ENCODE data around the gene ZNF555.

DNA sequence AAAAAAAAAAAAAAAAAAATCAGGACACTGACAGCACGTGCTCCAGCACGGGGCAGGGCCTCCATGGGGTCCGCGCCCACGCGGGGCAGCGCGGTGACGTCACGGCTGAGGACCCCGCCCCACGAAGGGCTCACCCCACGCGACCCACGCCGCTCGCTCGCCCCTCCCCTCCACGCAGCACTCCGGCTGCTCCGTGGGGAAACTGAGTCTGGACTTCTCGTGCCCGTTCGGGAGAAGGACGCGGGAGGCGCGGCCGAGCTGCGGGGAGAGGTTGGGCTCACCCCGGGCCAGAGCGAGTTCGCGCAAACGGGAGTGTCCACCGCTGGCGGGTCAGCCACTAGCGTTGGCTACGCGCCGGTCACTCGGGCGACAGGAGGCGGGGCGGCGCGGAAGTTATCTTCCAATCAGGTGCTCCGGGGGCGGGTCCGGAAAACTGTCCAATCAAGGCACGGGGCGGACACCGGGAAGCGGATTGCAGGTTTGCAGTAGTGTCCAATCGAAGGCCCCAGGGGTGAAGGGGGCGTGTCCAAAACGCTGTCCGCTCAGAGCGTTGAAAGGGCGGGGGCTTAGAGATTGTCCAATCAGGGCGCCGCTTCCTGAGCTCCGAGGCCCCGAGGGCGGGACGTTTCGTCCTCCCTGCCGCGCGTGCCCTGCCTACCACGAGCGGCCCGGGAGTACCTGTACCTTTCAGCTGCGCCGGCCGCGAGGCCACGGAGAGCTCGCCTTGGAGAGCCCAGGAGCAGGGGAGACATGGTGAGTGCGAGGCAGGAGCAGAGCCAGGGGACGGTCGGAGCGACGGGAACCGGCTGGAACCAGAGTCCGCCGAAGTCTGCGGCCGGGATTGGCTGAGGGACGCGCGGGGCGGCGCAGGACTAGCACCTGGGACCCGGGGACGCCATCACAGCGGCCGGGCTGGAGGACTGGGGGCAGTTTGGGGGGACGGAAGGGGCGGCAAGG, 59.3 kb downstream of the ZNF555 start, which contains the start of gene ZNF57:
- TF ChIP-seq, protein P1, sequence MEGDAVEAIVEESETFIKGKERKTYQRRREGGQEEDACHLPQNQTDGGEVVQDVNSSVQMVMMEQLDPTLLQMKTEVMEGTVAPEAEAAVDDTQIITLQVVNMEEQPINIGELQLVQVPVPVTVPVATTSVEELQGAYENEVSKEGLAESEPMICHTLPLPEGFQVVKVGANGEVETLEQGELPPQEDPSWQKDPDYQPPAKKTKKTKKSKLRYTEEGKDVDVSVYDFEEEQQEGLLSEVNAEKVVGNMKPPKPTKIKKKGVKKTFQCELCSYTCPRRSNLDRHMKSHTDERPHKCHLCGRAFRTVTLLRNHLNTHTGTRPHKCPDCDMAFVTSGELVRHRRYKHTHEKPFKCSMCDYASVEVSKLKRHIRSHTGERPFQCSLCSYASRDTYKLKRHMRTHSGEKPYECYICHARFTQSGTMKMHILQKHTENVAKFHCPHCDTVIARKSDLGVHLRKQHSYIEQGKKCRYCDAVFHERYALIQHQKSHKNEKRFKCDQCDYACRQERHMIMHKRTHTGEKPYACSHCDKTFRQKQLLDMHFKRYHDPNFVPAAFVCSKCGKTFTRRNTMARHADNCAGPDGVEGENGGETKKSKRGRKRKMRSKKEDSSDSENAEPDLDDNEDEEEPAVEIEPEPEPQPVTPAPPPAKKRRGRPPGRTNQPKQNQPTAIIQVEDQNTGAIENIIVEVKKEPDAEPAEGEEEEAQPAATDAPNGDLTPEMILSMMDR (IDR thresholded peaks at IDR 0.05), result no peak
- TF ChIP-seq POLR2A (IDR thresholded peaks at IDR 0.05), result peak; percentile 49
